IPS-20b (cell line): Measurements from ENCODE around the gene SLC35A2.

Experiments
- H3K27ac ChIP-seq: one replicate; pipeline ENCODE4 v1.5.1; 2013; ENCODE audit warnings: low read length
- H3K27me3 ChIP-seq: 2 replicates; pipeline ENCODE4 v1.6.1; 2013; ENCODE audit warnings: mild to moderate bottlenecking, low read length, inconsistent platforms; ENCODE audit not compliant: insufficient read depth
- H3K36me3 ChIP-seq: 2 replicates; pipeline ENCODE4 v1.6.1; 2013; ENCODE audit warnings: low read depth, mild to moderate bottlenecking, inconsistent platforms, low read length, moderate library complexity; ENCODE audit not compliant: insufficient read depth
- H3K4me1 ChIP-seq: 2 replicates; pipeline ENCODE4 v1.6.1; 2013; ENCODE audit warnings: mild to moderate bottlenecking, control low read depth, inconsistent platforms, low read length, moderate library complexity; ENCODE audit not compliant: insufficient read depth
- H3K4me3 ChIP-seq: 2 replicates; pipeline ENCODE4 v1.5.1; 2013; ENCODE audit warnings: mild to moderate bottlenecking, low read length, inconsistent platforms
- H3K9ac ChIP-seq: 2 replicates; pipeline ENCODE4 v1.6.1; 2013; ENCODE audit warnings: low read depth, mild to moderate bottlenecking, inconsistent platforms, low read length, moderate library complexity
- H3K9me3 ChIP-seq: 2 replicates; pipeline ENCODE4 v1.6.1; 2013; ENCODE audit warnings: mild to moderate bottlenecking, low read depth, low read length, inconsistent platforms; ENCODE audit not compliant: insufficient read depth

Gene SLC35A2

GRCh38 chrX:48923771-48924170 lies 12.3 kb upstream of the SLC35A2 start:
- Histone ChIP-seq H3K36me3 (peaks cover 29% of the 10 kb centered on the region), H3K9me3 (no peaks in the 10 kb centered on the region), H3K4me3 (no peak overlapping the region), H3K27me3 (no peaks in the 10 kb centered on the region), H3K27ac (no peak overlapping the region), H3K9ac (no peak overlapping the region), H3K4me1 (peaks cover 25% of the 10 kb centered on the region)

GRCh38 chrX:48920718-48921104 lies 9.3 kb upstream of the SLC35A2 start:
- Histone ChIP-seq H3K9me3 (no peaks in the 10 kb centered on the region), H3K27ac (peak overlapping the region; percentile 39), H3K9ac (peak overlapping the region; percentile 91; the same call in 1 of the 2 replicates), H3K4me1 (peaks cover 16% of the 10 kb centered on the region), H3K27me3 (no peaks in the 10 kb centered on the region), H3K4me3 (peak overlapping the region; percentile 89; the same call in 1 of the 2 replicates), H3K36me3 (peaks cover 41% of the 10 kb centered on the region)

GRCh38 chrX:48919947-48920717 lies 8.7 kb upstream of the SLC35A2 start:
- Histone ChIP-seq H3K4me1 (peaks cover 12% of the 10 kb centered on the region), H3K9me3 (no peaks in the 10 kb centered on the region), H3K9ac (peak overlapping the region; percentile 91; the same call in 1 of the 2 replicates), H3K36me3 (peaks cover 41% of the 10 kb centered on the region), H3K27ac (peak overlapping the region; percentile 39), H3K27me3 (no peaks in the 10 kb centered on the region), H3K4me3 (peak overlapping the region; percentile 89)

- peak overlapping the region; percentile 89 for H3K4me3 ChIP-seq
- H3K9ac ChIP-seq = peak overlapping the region; percentile 91
- H3K4me1 ChIP-seq = peaks cover 12% of the 10 kb centered on the region
Observed at GRCh38 chrX:48919360-48919841, 8.0 kb upstream of the SLC35A2 start.

GRCh38 chrX:48918643-48919340 lies 7.3 kb upstream of the SLC35A2 start, which contains the start of gene PIM2:
Gene PIM2, minus strand, starts transcription at chrX:48919024. Its CDS starts 190 bp downstream, at chrX:48918834.
- Histone ChIP-seq H3K9me3 (no peaks in the 10 kb centered on the region), H3K4me1 (peaks cover 12% of the 10 kb centered on the region), H3K9ac (peak within 1 kb of the TSS; percentile 91), H3K36me3 (peaks cover 46% of the 10 kb centered on the region), H3K4me3 (peak within 1 kb of the TSS; percentile 89), H3K27ac (peak within 1 kb of the TSS; percentile 58), H3K27me3 (no peaks in the 10 kb centered on the region)

More at GRCh38 chrX:48919360-48919841, 8.0 kb upstream of the SLC35A2 start:
- H3K27me3 ChIP-seq = no peaks in the 10 kb centered on the region
- H3K36me3 ChIP-seq = peaks cover 46% of the 10 kb centered on the region
- no peaks in the 10 kb centered on the region for H3K9me3 ChIP-seq
- peak overlapping the region; percentile 58 for H3K27ac ChIP-seq

- Histone ChIP-seq H3K4me1 (peaks cover 12% of the 10 kb centered on the region), H3K9ac (peak overlapping the region; percentile 85), H3K9me3 (no peaks in the 10 kb centered on the region), H3K27me3 (no peaks in the 10 kb centered on the region), H3K36me3 (peaks cover 47% of the 10 kb centered on the region), H3K4me3 (peak overlapping the region; percentile 89), H3K27ac (no peak overlapping the region)
Observed at GRCh38 chrX:48918301-48918642, 6.8 kb upstream of the SLC35A2 start.

- H3K27me3 ChIP-seq = no peaks in the 10 kb centered on the region
- peaks cover 12% of the 10 kb centered on the region for H3K4me1 ChIP-seq
- H3K9me3 ChIP-seq = no peaks in the 10 kb centered on the region
- peaks cover 51% of the 10 kb centered on the region for H3K36me3 ChIP-seq
- H3K9ac ChIP-seq = peak overlapping the region; percentile 85; the same call in 1 of the 2 replicates
- peak overlapping the region; percentile 89 for H3K4me3 ChIP-seq
- peak overlapping the region; percentile 5 for H3K27ac ChIP-seq
Observed at GRCh38 chrX:48917139-48918001, 5.9 kb upstream of the SLC35A2 start.

- Histone ChIP-seq H3K9me3 (no peaks in the 10 kb centered on the region), H3K4me1 (peaks cover 2% of the 10 kb centered on the region; the same call in 1 of the 2 replicates), H3K9ac (no peak overlapping the region), H3K27me3 (no peaks in the 10 kb centered on the region), H3K4me3 (peak overlapping the region; percentile 89; the same call in 1 of the 2 replicates), H3K27ac (no peak overlapping the region), H3K36me3 (peaks cover 46% of the 10 kb centered on the region)
Observed at GRCh38 chrX:48914593-48915493, 3.4 kb upstream of the SLC35A2 start.

GRCh38 chrX:48913605-48914366 lies 2.3 kb upstream of the SLC35A2 start:
- Histone ChIP-seq H3K4me3 (peak overlapping the region; percentile 22; the same call in 1 of the 2 replicates), H3K36me3 (peaks cover 46% of the 10 kb centered on the region), H3K27me3 (no peaks in the 10 kb centered on the region), H3K4me1 (no peaks in the 10 kb centered on the region), H3K9me3 (no peaks in the 10 kb centered on the region), H3K9ac (no peak overlapping the region), H3K27ac (no peak overlapping the region)

- no peaks in the 10 kb centered on the region for H3K4me1 ChIP-seq
- H3K9me3 ChIP-seq = no peaks in the 10 kb centered on the region
- no peak overlapping the region for H3K27ac ChIP-seq
- peak overlapping the region; percentile 81 for H3K4me3 ChIP-seq
- no peaks in the 10 kb centered on the region for H3K27me3 ChIP-seq
- H3K9ac ChIP-seq = peak overlapping the region; percentile 82
- H3K36me3 ChIP-seq = peaks cover 41% of the 10 kb centered on the region
Observed at GRCh38 chrX:48910926-48911411, 477 bp downstream of the SLC35A2 start.
